GM19395 (cell line): ENCODE results near the gene ZNF329.

Experiments used
- ATAC-seq: cut with Tn5 transposase; IDR thresholded peaks from one replicate; pipeline ENCODE4 v1.9.1; 2021; ENCODE audit warnings: mild to moderate bottlenecking, moderate library complexity; ENCODE audit not compliant: unreplicated experiment

ZNF329 gene

GRCh38 chr19:58079792-58080191, 70.8 kb downstream of the ZNF329 start:
- ATAC-seq: no peak
